Prostate gland (tissue), 2 donors: ENCODE data around the gene NUAK1. TPM values are rescaled to one million over a fixed set of nuclear protein-coding genes. Genes with fewer than 3 reads are reported as not detected.

ENCODE experiments used
- DNase-seq: peaks from one replicate; pipeline ENCODE4 v3.0.0-alpha.2; 2019; ENCODE audit warnings: low spot score
- H3K27ac ChIP-seq, 2 donors: fragments of 200-600 bp; sonication (generic); 2 replicates each; pipeline ENCODE4 v1.5.1; 2017 to 2019
- H3K27me3 ChIP-seq: fragments of 200-600 bp; sonication (generic); replicated peaks from 2 replicates; pipeline ENCODE4 v1.5.1; 2019; ENCODE audit not compliant: insufficient read depth
- H3K36me3 ChIP-seq, 2 donors: fragments of 200-600 bp; sonication (generic); 1 replicate in 1 of 2; 2 replicates in 1 of 2; pipeline versions ENCODE4 v1.5.1 to v1.8.1; 2017 to 2019
- H3K4me1 ChIP-seq: fragments of 200-600 bp; sonication (generic); replicated peaks from 2 replicates; pipeline ENCODE4 v1.5.1; 2019
- H3K4me3 ChIP-seq, 2 donors: fragments of 200-600 bp; sonication (generic); 2 replicates each; pipeline ENCODE4 v1.5.1; 2017 to 2019
- H3K9me3 ChIP-seq: fragments of 200-600 bp; sonication (generic); 2 replicates; pipeline ENCODE4 v1.5.1; 2017
- POLR2A ChIP-seq: fragments of 450-650 bp; IDR thresholded peaks from one replicate; pipeline ENCODE4 v1.6.1; 2016; ENCODE audit warnings: antibody characterized with exemption, mild to moderate bottlenecking
- POLR2AphosphoS5 ChIP-seq: sonication (generic); formaldehyde crosslinking; IDR thresholded peaks from one replicate; pipeline ENCODE4 v1.6.1; 2017; ENCODE audit warnings: antibody characterized with exemption
- WGBS: methylation state at CpG from one replicate; pipeline ENCODE4 v1.1.5; 2018; 5-methylcytosine and 5-hydroxymethylcytosine counted together
- intact Hi-C: fragments of 100-400 bp; cut with DNase I; formaldehyde crosslinking; loops from one replicate; pipeline ENCODE4 v1.14.2; 2022
- total RNA-seq, 2 donors: library from RNA; depleted of rRNA; stranded (reverse); fragments of >200 nt; gene quantifications; one replicate each; pipeline ENCODE4 v1.1.0, GENCODE V29; 2016
- TF ChIP-seq, protein P1 (sequence below), 4 experiments: fragments of 200-600 bp in 2 of 4; fragments of 450-650 bp in 2 of 4; sonication (generic) in 2 of 4; IDR thresholded peaks; 1 replicate in 3 of 4; 2 replicates in 1 of 4; pipeline ENCODE4 v1.5.1; 2016 to 2019; ENCODE audit warnings: antibody characterized with exemption in 4 of 4, mild to moderate bottlenecking in 2 of 4, moderate library complexity in 2 of 4

Gene NUAK1
- total RNA-seq, 2 donors from 2014 or later: 9.6 to 16.0 TPM

DNA sequence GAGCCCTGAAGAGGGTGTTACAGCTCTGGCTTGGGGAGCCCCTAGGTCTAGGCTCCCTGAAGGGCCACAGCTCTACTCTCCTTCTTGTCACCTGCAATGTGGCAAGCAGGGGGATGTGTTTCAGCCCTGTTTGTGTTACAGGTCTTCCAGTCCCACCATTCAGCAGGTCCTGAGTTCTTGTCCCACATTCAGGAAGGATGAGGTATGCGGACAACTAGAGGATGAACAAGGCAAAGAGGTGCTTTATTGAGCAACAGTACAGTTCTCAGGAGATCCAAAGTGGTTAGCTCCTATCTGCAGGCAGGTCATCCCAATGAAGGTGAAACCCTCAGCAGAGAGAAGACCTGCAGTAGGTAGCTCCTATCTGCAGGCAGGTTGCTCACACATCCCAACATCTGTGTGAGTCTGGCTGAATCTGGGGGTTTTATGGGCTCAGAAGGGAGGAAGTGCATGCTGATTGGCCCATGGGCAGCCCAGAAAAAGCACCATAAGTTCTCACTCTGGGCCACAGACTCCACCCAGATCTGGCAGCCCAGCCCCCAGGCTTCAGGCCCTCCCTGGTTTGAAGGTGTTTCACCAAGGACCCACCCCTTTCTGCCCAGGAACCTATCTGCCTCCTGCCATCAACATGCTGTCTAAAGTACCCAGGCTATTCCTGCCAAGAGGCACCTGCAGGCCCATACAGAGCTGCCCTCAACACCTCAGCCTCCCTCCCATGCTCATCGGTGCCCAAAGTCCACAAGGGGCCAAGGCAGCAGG lies 98.9 kb downstream of the NUAK1 start:
- H3K4me1 ChIP-seq: no peaks in the 10 kb centered on the region
- WGBS: 91% methylated on average over 2 of the region's 2 CpGs

DNA sequence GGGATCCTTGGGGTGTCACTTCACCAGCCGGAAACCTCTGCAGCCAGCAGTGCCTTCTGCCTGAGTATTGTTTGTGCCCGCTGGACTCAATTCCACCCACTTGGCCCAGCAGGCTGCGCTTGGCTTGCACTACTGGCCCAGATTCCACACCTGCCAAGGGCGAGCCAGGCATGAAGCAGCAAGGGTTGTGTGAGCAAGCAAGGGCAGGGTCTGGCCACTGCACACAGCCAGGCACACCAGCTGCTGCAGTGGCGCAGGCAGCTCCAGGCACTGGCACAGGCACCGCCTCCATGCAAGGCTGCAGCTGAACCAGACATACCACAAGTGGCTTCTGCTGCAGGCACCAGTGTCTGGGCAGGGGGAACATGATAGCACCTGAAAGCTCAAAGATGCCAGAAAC lies 99.5 kb downstream of the NUAK1 start:
- Histone ChIP-seq H3K4me1 (no peaks in the 10 kb centered on the region), H3K4me3 (no peak overlapping the region), H3K27ac (no peak overlapping the region), H3K27me3 (no peaks in the 10 kb centered on the region), H3K9me3 (no peaks in the 10 kb centered on the region), H3K36me3 (no peaks in the 10 kb centered on the region)
- TF ChIP-seq POLR2AphosphoS5 (no peak), POLR2A (no peak)
- TF ChIP-seq, protein P1, sequence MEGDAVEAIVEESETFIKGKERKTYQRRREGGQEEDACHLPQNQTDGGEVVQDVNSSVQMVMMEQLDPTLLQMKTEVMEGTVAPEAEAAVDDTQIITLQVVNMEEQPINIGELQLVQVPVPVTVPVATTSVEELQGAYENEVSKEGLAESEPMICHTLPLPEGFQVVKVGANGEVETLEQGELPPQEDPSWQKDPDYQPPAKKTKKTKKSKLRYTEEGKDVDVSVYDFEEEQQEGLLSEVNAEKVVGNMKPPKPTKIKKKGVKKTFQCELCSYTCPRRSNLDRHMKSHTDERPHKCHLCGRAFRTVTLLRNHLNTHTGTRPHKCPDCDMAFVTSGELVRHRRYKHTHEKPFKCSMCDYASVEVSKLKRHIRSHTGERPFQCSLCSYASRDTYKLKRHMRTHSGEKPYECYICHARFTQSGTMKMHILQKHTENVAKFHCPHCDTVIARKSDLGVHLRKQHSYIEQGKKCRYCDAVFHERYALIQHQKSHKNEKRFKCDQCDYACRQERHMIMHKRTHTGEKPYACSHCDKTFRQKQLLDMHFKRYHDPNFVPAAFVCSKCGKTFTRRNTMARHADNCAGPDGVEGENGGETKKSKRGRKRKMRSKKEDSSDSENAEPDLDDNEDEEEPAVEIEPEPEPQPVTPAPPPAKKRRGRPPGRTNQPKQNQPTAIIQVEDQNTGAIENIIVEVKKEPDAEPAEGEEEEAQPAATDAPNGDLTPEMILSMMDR (IDR thresholded peaks at IDR 0.05): no peak
- intact Hi-C loops: no loop called here
- WGBS: 67% methylated on average over 6 of the region's 6 CpGs
- DNase-seq: no peak

More for the DNA sequence above, 98.9 kb downstream of the NUAK1 start:
- H3K9me3 ChIP-seq: no peaks in the 10 kb centered on the region
- H3K27ac ChIP-seq: no peak overlapping the region
- H3K4me3 ChIP-seq: no peak overlapping the region
- TF ChIP-seq POLR2AphosphoS5 (no peak), POLR2A (no peak)
- TF ChIP-seq, protein P1 (IDR thresholded peaks at IDR 0.05): no peak
- DNase-seq: no peak
- intact Hi-C loops: no loop called here
- no peaks in the 10 kb centered on the region for H3K27me3 ChIP-seq
- H3K36me3 ChIP-seq: no peaks in the 10 kb centered on the region

DNA sequence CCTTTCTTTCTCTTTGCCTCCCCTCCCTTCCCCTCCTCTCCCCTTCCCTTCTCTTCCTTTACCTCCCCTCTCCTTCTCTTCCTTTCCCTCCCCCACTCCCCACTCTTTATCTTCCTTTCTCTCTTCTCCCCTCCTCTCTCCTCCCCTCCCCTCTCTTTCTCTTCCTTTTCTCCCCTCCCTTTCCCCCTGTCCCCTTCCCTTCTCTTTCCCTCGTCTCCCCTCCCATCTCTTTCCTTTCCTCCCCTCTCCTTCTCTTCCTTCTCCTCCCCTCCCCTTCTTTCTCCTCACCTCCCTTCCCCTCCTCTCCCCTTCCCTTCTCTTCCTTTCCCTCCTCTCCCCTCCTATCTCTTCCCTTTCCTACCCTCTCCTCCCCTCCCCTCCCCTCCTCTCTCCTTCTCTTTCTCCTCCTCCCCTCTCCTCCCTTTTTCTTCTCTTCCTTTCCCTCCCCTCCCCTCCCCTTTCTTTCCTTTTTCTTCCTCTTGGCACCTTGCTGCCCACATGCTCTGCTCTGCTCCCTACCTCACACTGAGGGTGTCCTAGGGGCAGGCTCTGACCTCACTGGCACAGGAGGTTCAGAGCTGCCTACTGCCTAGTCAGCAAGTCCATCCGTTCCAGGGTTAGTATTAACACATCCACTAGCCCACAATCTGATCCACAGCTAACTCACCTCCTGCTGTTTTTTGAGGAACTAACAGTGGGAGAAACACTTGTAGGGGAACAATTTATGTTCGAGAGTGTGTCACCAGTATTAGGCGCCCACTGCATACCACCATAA lies 101.0 kb downstream of the NUAK1 start:
- intact Hi-C loops: no loop called here
- Histone ChIP-seq H3K36me3 (no peaks in the 10 kb centered on the region), H3K27me3 (no peaks in the 10 kb centered on the region), H3K4me1 (no peaks in the 10 kb centered on the region), H3K9me3 (no peaks in the 10 kb centered on the region), H3K27ac (no peak overlapping the region), H3K4me3 (no peak overlapping the region)
- no peak for TF ChIP-seq POLR2A
- TF ChIP-seq, protein P1 (IDR thresholded peaks at IDR 0.05): no peak
- no peak for TF ChIP-seq POLR2AphosphoS5
- DNase-seq: no peak
- WGBS: 83% methylated on average over 4 of the region's 4 CpGs

DNA sequence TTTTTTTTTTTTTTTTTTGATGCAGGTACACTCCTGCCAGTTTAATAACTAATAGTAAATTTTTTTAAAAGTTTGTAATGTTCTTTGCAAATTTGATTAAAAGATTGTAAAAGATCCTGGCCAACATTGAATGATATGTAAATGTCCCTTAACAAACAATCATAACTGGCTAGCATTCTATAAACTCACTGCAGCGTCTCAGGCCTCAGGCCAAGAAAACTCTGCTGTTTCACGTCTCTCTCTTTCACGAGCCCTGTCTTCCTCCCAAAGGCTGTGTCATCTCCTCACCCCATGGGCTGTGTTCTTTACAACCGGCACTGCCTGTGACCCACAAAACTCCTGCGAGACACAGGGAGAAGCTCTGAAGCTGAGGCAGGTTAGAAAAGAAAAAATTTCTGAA lies 103.3 kb downstream of the NUAK1 start:
- Histone ChIP-seq H3K36me3 (no peaks in the 10 kb centered on the region), H3K9me3 (no peaks in the 10 kb centered on the region), H3K27me3 (no peaks in the 10 kb centered on the region), H3K27ac (no peak overlapping the region), H3K4me1 (no peaks in the 10 kb centered on the region), H3K4me3 (no peak overlapping the region)
- peak; percentile 74 for DNase-seq
- intact Hi-C loops: no loop called here
- WGBS: 24% methylated on average over 5 of the region's 5 CpGs
- TF ChIP-seq POLR2A (no peak), POLR2AphosphoS5 (peak; percentile 78)
- TF ChIP-seq, protein P1 (IDR thresholded peaks at IDR 0.05): no peak
